ENCODE results near the gene PTPRH.

PTPRH gene

GRCh38 chr19:55241935-55242464 is 32.7 kb upstream of the PTPRH start:
- TF ChIP-seq ZFX (IDR thresholded peaks at IDR 0.05) = no peak
- TF ChIP-seq, protein P1, sequence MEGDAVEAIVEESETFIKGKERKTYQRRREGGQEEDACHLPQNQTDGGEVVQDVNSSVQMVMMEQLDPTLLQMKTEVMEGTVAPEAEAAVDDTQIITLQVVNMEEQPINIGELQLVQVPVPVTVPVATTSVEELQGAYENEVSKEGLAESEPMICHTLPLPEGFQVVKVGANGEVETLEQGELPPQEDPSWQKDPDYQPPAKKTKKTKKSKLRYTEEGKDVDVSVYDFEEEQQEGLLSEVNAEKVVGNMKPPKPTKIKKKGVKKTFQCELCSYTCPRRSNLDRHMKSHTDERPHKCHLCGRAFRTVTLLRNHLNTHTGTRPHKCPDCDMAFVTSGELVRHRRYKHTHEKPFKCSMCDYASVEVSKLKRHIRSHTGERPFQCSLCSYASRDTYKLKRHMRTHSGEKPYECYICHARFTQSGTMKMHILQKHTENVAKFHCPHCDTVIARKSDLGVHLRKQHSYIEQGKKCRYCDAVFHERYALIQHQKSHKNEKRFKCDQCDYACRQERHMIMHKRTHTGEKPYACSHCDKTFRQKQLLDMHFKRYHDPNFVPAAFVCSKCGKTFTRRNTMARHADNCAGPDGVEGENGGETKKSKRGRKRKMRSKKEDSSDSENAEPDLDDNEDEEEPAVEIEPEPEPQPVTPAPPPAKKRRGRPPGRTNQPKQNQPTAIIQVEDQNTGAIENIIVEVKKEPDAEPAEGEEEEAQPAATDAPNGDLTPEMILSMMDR (conservative IDR thresholded peaks at IDR 0.05) = no peak
- no peak overlapping the region for H3K27ac ChIP-seq

DNA sequence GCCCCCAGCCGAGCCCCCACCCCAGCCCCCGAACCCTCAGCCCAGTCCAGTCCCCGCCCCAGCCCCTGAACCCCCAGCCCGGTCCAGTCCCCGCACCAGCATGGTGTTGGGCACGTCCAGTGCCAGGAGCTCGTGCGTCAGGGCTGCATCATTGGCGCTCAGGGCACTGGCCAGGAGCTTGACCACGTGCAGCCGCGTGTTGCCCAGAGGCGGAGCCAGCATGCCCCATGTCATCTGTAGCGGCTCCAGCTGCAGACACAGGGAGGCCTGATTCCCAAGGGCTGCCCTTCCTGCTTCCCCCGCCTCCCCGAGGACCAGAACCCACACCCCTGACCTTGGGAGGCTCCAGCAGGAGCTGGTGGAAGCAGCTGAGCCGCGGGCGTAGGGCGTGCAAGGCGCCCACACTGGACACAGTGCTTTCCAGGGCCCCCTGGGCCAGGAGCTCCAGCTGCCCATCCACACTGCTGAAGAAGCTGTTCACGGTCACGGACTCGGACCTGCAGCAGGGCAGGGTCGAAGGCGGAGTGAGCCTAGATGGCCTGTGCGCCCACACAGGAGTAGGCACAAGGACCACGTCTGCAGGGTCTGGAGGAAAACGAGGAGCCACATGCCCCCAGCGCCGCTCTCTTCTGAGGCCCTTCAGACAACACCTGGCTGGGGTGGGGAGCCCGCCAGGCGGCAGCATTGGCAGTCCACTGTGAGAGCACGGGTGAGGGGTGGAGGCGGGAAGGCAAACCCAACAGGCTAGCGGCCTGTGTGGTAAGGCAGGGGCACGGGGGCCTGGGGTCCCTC is 32.0 kb upstream of the PTPRH start:
- TF ChIP-seq, protein P1 (conservative IDR thresholded peaks at IDR 0.05) = no peak
- TF ChIP-seq ZFX (IDR thresholded peaks at IDR 0.05) = no peak
- no peak overlapping the region for H3K27ac ChIP-seq

GRCh38 chr19:55240713-55241020 is 31.4 kb upstream of the PTPRH start:
- TF ChIP-seq ZFX (IDR thresholded peaks at IDR 0.05) = no peak
- TF ChIP-seq, protein P1 (conservative IDR thresholded peaks at IDR 0.05) = no peak
- no peak overlapping the region for H3K27ac ChIP-seq

- no peak overlapping the region for H3K27ac ChIP-seq
- TF ChIP-seq, protein P1 (conservative IDR thresholded peaks at IDR 0.05) = no peak
- no peak for TF ChIP-seq ZFX (IDR thresholded peaks at IDR 0.05)
Observed at GRCh38 chr19:55239004-55239403, 29.7 kb upstream of the PTPRH start.

DNA sequence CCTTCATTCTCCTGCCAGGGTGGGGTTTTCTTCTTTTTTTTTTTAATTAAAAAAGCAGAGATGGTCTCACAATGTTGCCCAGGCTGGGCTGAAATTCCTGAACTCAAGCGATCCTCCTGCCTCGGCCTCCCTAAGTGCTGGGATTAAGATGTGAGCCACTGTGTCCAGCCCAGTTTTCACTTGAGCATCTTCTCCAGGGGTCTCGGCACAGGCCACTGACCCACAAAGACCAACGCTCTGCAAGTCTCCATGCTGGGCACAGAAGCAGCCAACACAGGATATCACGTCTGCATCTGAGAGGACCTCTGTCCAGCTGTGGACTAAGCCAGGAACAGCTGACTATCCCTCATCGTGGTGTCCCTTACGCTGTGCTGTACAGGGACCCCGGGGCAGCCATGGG is 28.7 kb upstream of the PTPRH start:
- no peak for TF ChIP-seq ZFX (IDR thresholded peaks at IDR 0.05)
- TF ChIP-seq, protein P1 (conservative IDR thresholded peaks at IDR 0.05) = no peak

GRCh38 chr19:55232986-55233385 is 23.7 kb upstream of the PTPRH start:
- TF ChIP-seq, protein P1 (conservative IDR thresholded peaks at IDR 0.05) = no peak
- TF ChIP-seq ZFX (IDR thresholded peaks at IDR 0.05) = no peak
- H3K27ac ChIP-seq = no peak overlapping the region

More for the DNA sequence above, 28.7 kb upstream of the PTPRH start:
- H3K27ac ChIP-seq = no peak overlapping the region

- TF ChIP-seq, protein P1 (conservative IDR thresholded peaks at IDR 0.05) = no peak
- no peak overlapping the region for H3K27ac ChIP-seq
Observed at GRCh38 chr19:55232286-55232602, 22.9 kb upstream of the PTPRH start.

Measured in C4-2B (cell line).